Measurements from ENCODE around the gene KCNC3. TPM values are rescaled to one million over a fixed set of nuclear protein-coding genes. Genes with fewer than 3 reads are reported as not detected.
"Not testable (repeated sequence)": the region's sequence is repeated elsewhere in the genome, so short reads cannot be mapped to it uniquely, and the experiment has no call there.

The KCNC3 gene
- total RNA-seq, 2 experiments from 2014 or later: 1.6 to 2.0 TPM

- Histone ChIP-seq H3K9me3 (ENCODE audit: control insufficient read depth in 1 of 2, insufficient read depth in 1 of 2, low read length in 2 of 2) (no peaks in the 10 kb centered on the region), H3K36me3 (ENCODE audit: insufficient read depth, low read length) (no peaks in the 10 kb centered on the region), H3K27ac (ENCODE audit: low read depth in 1 of 2, low read length in 2 of 2) (no peak overlapping the region), H3K27me3 (ENCODE audit: control insufficient read depth in 1 of 2, insufficient read depth in 2 of 2, low read length in 2 of 2) (no peaks in the 10 kb centered on the region), H3K4me1 (ENCODE audit: insufficient read depth, low read length) (peaks cover 2% of the 10 kb centered on the region), H3K4me3 (ENCODE audit: low read length) (no peak overlapping the region)
- DNase-seq (no peak), ATAC-seq (ENCODE audit: poor library complexity) (no peak)
- H3K27me3 Mint-ChIP-seq: no peaks in the 10 kb centered on the region
- TF ChIP-seq CTCF (IDR thresholded peaks at IDR 0.05): no peak
- H3K36me3 Mint-ChIP-seq (ENCODE audit: low read depth): no peaks in the 10 kb centered on the region
- H3K27ac Mint-ChIP-seq: no peak overlapping the region
- ChIA-PET POLR2A (no interaction called here), CTCF (no interaction called here)
- intact Hi-C loops (cut with DNase I, micrococcal nuclease): no loop called here
- H3K4me1 Mint-ChIP-seq (ENCODE audit: low read depth): peaks cover 8% of the 10 kb centered on the region
- no peaks in the 10 kb centered on the region for H3K9me3 Mint-ChIP-seq
- no peak overlapping the region for H3K4me3 Mint-ChIP-seq
These were observed 23.1 kb upstream of the KCNC3 start for GRCh38 chr19:50352242-50352641.

- POLR2A ChIA-PET: no interaction called here
These were observed 20.3 kb upstream of the KCNC3 start for GRCh38 chr19:50349277-50350057.

GRCh38 chr19:50347089-50347581, 18.0 kb upstream of the KCNC3 start:
- H3K36me3 Mint-ChIP-seq (ENCODE audit: low read depth); H3K27ac ChIP-seq (ENCODE audit: low read depth in 1 of 2, low read length in 2 of 2); intact Hi-C loops (cut with DNase I, micrococcal nuclease); CTCF ChIA-PET; H3K27me3 Mint-ChIP-seq; H3K36me3 ChIP-seq (ENCODE audit: insufficient read depth, low read length); H3K9me3 Mint-ChIP-seq; ATAC-seq (ENCODE audit: poor library complexity); H3K4me1 Mint-ChIP-seq (ENCODE audit: low read depth); H3K27me3 ChIP-seq (ENCODE audit: control insufficient read depth in 1 of 2, insufficient read depth in 2 of 2, low read length in 2 of 2); H3K4me1 ChIP-seq (ENCODE audit: insufficient read depth, low read length): not testable (repeated sequence)
- POLR2A ChIA-PET: interaction anchor here (1.0 kb wide), 1 partner anchor 13 kb away, joined by 3 read pairs; no protein-coding TSS in a partner anchor
- Histone ChIP-seq H3K4me3 (ENCODE audit: low read length) (peak overlapping the region; percentile 15), H3K9me3 (ENCODE audit: control insufficient read depth in 1 of 2, insufficient read depth in 1 of 2, low read length in 2 of 2) (peaks cover 5 to 11% of the 10 kb centered on the region in 2 experiments)
- H3K27ac Mint-ChIP-seq: peak overlapping the region; percentile 21
- H3K4me3 Mint-ChIP-seq: peak overlapping the region; percentile 36
- peak in 1 of 14 experiments; percentile 9 for DNase-seq

More at GRCh38 chr19:50349277-50350057, 20.3 kb upstream of the KCNC3 start:
- Mint-ChIP-seq H3K27ac (no peak overlapping the region), H3K27me3 (no peaks in the 10 kb centered on the region), H3K9me3 (no peaks in the 10 kb centered on the region), H3K4me1 (ENCODE audit: low read depth) (peaks cover 9% of the 10 kb centered on the region), H3K4me3 (no peak overlapping the region), H3K36me3 (ENCODE audit: low read depth) (no peaks in the 10 kb centered on the region)
- Histone ChIP-seq H3K27ac (ENCODE audit: low read depth in 1 of 2, low read length in 2 of 2) (no peak overlapping the region), H3K4me1 (ENCODE audit: insufficient read depth, low read length) (peaks cover 5% of the 10 kb centered on the region), H3K4me3 (ENCODE audit: low read length) (no peak overlapping the region), H3K27me3 (ENCODE audit: control insufficient read depth in 1 of 2, insufficient read depth in 2 of 2, low read length in 2 of 2) (no peaks in the 10 kb centered on the region), H3K36me3 (ENCODE audit: insufficient read depth, low read length) (no peaks in the 10 kb centered on the region), H3K9me3 (ENCODE audit: control insufficient read depth in 1 of 2, insufficient read depth in 1 of 2, low read length in 2 of 2) (peaks cover 5 to 10% of the 10 kb centered on the region in 2 experiments)
- DNase-seq: peak in 1 of 14 experiments; percentile 6
- no peak for ATAC-seq (ENCODE audit: poor library complexity)
- CTCF ChIA-PET: no interaction called here
- TF ChIP-seq CTCF (IDR thresholded peaks at IDR 0.05): no peak
- intact Hi-C loops (cut with DNase I, micrococcal nuclease): no loop called here
